Bronchial epithelial cell (primary cell): ENCODE measurements around the gene HACE1. TPM values are rescaled to one million over a fixed set of nuclear protein-coding genes. Genes with fewer than 3 reads are reported as not detected.
"Not testable (repeated sequence)": the region's sequence is repeated elsewhere in the genome, so short reads cannot be mapped to it uniquely, and the experiment has no call there.

Source experiments
- DNase-seq: peaks from one replicate; pipeline ENCODE4 v3.0.0-alpha.2; 2010; ENCODE audit warnings: low read depth
- FAIRE-seq: peaks from 2 replicates; lab custom pipeline; 2011; peaks lifted over from hg19 to GRCh38; lab: Jason Lieb, UNC
- H3K27me3 ChIP-seq: 2 replicates; pipeline ENCODE4 v1.5.1; 2011; ENCODE audit warnings: low read length; ENCODE audit not compliant: control insufficient read depth, insufficient read depth
- H3K36me3 ChIP-seq: 2 replicates; pipeline ENCODE4 v1.5.1; 2011; ENCODE audit warnings: low read length; ENCODE audit not compliant: control insufficient read depth, insufficient read depth
- H3K4me3 ChIP-seq: 2 replicates; pipeline ENCODE4 v1.5.1; 2011; ENCODE audit warnings: mild to moderate bottlenecking, low read depth, low read length, control low read depth
- total RNA-seq: library from RNA; depleted of rRNA; stranded (reverse); fragments of >200 nt; gene quantifications from 2 replicates; pipeline ENCODE4 v1.2.1, GENCODE V29; 2014
- TF ChIP-seq, protein P1 (sequence below): IDR thresholded peaks from 2 replicates; pipeline ENCODE4 v1.5.1; 2011; ENCODE audit warnings: mild to moderate bottlenecking, moderate library complexity, low read length, control low read depth, inconsistent platforms; ENCODE audit not compliant: insufficient read depth, severe bottlenecking

The HACE1 gene
- total RNA-seq, 1 donor from 2014 or later, result 14.2 TPM

DNA sequence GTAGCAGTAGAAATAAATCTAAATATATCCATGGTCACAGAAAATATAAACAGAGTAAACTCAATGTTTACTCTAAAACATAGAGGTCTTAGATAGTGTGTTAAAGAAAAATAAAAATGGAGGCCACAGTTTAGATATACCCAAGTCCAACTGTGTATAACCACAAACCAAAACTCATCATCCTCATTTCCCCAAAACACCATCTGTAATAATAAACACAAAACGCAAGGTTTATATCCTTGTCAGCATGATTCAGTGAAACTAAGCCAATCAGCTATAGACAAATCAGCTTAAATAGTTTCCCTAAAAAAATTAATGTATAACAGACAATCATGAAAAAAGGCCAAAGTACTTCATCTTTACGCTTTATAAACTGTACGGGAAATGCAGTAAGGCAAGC, 2.7 kb upstream of the HACE1 start:
- no peak for FAIRE-seq

DNA sequence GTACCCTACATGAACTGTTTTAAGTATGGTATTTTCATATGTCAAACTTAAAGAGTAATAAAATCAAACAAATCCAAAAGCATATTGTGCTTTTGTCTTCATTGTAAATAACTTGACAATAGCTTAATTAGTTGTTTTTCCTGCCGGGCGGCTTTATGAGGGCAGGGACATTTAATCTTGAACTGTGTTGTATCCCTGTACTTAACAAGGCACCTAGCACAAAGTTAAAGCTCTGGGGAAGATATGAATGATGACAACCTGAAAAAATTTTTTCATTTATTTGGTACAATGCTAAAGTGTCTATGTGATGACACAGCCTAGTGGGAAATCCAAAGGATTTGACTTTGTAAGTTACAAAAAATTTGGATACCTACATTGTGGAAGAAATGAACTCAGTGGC, 502 bp upstream of the HACE1 start:
- TF ChIP-seq, protein P1, sequence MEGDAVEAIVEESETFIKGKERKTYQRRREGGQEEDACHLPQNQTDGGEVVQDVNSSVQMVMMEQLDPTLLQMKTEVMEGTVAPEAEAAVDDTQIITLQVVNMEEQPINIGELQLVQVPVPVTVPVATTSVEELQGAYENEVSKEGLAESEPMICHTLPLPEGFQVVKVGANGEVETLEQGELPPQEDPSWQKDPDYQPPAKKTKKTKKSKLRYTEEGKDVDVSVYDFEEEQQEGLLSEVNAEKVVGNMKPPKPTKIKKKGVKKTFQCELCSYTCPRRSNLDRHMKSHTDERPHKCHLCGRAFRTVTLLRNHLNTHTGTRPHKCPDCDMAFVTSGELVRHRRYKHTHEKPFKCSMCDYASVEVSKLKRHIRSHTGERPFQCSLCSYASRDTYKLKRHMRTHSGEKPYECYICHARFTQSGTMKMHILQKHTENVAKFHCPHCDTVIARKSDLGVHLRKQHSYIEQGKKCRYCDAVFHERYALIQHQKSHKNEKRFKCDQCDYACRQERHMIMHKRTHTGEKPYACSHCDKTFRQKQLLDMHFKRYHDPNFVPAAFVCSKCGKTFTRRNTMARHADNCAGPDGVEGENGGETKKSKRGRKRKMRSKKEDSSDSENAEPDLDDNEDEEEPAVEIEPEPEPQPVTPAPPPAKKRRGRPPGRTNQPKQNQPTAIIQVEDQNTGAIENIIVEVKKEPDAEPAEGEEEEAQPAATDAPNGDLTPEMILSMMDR, result no peak
- DNase-seq (no peak), FAIRE-seq (no peak)
- H3K36me3 ChIP-seq, result no peaks in the 10 kb centered on the region
- no peaks in the 10 kb centered on the region for H3K27me3 ChIP-seq
- H3K4me3 ChIP-seq, result peak overlapping the region; percentile 79

More for the DNA sequence above, 2.7 kb upstream of the HACE1 start:
- Histone ChIP-seq H3K4me3 (no peak overlapping the region), H3K27me3 (no peaks in the 10 kb centered on the region), H3K36me3 (no peaks in the 10 kb centered on the region)
- DNase-seq, result no peak
- TF ChIP-seq, protein P1, result no peak

DNA sequence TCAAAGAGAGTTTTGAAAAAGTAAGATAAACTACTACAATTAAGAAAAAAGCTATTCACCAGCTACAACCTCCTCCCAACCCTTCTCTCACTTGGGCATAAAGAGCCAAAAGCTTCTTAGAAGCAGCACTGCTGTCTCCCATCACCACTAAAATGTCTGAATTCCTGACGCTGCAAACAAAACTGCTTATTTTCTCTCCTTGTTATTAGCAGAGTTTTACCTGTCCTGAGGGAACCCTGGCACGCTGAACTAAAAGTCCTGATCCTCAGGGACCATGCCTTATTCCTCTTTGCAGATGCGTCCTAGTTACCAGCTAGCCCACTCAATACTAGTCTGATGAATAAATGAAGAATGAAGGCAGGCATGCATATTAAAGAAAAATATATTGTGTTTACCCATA, 1.1 kb downstream of the HACE1 start:
- DNase-seq, result no peak
- Histone ChIP-seq H3K36me3 (no peaks in the 10 kb centered on the region), H3K27me3 (no peaks in the 10 kb centered on the region), H3K4me3 (peak overlapping the region; percentile 79)
- no peak for FAIRE-seq
- TF ChIP-seq, protein P1, result no peak

DNA sequence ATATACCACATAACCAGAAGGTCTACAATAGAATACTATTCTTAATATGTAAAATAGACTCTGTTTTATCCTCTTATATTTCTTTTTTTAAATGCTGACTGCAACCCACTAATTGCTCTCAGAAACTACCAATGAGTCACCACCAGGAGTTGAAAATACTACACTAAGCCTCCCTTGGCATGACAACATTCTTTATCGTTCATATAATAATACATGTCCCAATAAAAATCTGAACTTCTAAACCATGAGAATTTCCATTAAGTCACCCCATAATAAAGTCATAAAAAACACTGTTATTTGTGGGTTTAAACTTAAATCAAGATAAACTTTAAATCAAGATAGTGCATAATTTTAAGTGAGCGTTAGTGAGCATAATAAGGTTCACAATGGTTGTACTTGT, 4.2 kb downstream of the HACE1 start:
- FAIRE-seq, result no peak
- Histone ChIP-seq H3K27me3 (no peaks in the 10 kb centered on the region), H3K4me3 (no peak overlapping the region), H3K36me3 (no peaks in the 10 kb centered on the region)
- peak; percentile 23 for DNase-seq
- TF ChIP-seq, protein P1, result no peak

DNA sequence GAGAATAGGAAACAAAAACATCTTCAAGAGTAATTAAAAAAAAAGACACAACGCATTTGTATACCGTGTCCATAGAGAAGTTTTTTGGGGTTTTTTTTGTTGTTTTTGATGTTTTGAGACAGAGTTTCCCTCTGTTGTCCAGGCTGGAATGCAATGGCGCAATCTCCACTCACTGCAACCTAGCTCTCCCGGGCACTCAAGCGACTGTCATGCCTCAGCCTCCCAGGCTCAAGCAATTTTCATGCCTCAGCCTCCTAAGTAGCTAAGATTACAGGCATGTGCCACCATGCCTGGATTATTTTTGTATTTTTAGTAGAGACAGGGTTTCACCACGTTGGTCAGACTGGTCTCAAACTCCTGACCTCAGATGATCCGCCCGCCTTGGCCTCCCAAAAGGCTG, 12.0 kb downstream of the HACE1 start:
- H3K4me3 ChIP-seq, H3K36me3 ChIP-seq, FAIRE-seq, H3K27me3 ChIP-seq, DNase-seq: not testable (repeated sequence)

DNA sequence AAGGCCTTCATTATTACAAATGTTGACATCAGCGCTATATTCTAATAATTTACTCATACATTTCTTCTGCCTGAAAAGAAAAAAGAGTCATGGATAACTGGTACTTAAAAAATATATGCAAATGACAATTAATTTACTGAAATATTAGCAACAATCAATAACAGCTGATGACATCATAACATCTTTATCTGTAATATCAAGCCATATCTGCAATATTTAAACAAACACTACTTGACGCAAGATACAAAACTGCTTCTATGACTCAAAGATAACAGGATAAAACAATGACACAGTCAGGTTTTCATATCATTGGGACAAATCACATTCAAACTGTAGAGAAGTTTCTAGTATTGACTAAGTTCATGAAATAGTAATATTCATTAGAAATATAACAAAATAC, 16.5 kb downstream of the HACE1 start:
- no peaks in the 10 kb centered on the region for H3K36me3 ChIP-seq
- peak; percentile 15 for DNase-seq
- FAIRE-seq, result no peak

More for the DNA sequence above, 16.5 kb downstream of the HACE1 start:
- Histone ChIP-seq H3K4me3 (no peak overlapping the region), H3K27me3 (no peaks in the 10 kb centered on the region)
- TF ChIP-seq, protein P1, result no peak
